ENCODE results near the gene IL4R. TPM values are rescaled to one million over a fixed set of nuclear protein-coding genes. Genes with fewer than 3 reads are reported as not detected.

Gene IL4R
- total and polyA plus RNA-seq, 2 donors (not counting 1 experiment from before 2014, with no cell fraction given), result 17.1 to 23.6 TPM

DNA sequence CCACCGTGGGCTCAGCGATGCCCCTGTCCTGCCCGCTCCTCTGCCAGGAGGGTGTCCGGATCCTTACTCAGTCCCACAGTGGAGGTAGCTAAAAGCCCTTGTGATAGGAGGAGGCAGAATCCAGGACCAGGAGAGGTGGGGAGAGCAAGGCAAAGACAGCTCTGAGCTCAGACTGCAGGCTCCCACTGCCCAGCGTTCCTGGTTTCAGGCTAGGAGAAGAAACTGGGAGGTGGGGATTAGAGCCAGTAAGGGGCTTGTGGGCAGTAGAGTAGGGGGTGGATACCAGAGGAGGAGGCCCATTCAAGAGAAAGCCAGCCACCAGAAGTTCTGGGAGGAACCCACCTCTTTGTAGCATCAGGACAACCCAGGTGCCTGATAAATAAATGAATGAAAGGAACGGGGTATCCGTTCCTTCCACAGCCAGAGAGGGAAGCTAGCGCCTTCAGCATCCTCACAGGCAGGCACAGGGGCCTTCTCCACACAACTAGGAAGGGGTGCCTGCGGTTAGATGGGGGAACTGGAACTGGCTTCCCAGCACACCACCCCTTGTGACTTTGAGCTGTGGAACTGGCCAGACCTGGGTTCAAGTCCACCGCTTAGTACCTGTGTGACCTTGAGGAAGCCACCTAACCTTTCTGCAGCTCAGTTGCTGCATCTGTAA is 90.5 kb downstream of the IL4R start:
- Histone ChIP-seq H3K27me3 (ENCODE audit: control insufficient read depth, insufficient read depth, low read length) (peaks cover 2% of the 10 kb centered on the region), H2AFZ (ENCODE audit: low read length) (no peak overlapping the region), H4K20me1 (ENCODE audit: control insufficient read depth, extremely low read depth, insufficient read depth, low read length) (no peaks in the 10 kb centered on the region), H3K79me2 (ENCODE audit: control insufficient read depth, insufficient read depth, low read length) (no peaks in the 10 kb centered on the region), H3K4me3 (replicated peaks in 1 of 4; ENCODE audit: control extremely low read depth in 1 of 4, insufficient read depth in 1 of 4, low read depth in 3 of 4, low read length in 4 of 4) (no peak overlapping the region), H3K4me1 (ENCODE audit: control insufficient read depth, extremely low read depth, insufficient read depth, low read length) (peaks cover 12% of the 10 kb centered on the region), H3K4me2 (ENCODE audit: extremely low read depth, insufficient read depth, low read length) (no peak overlapping the region), H3K36me3 (ENCODE audit: control insufficient read depth, insufficient read depth, low read length) (no peaks in the 10 kb centered on the region), H3K9me3 (ENCODE audit: control insufficient read depth, insufficient read depth, low read depth, low read length) (no peaks in the 10 kb centered on the region), H3K9ac (ENCODE audit: insufficient read depth, low read length) (no peak overlapping the region), H3K27ac (ENCODE audit: insufficient read depth, low read length) (no peak overlapping the region)
- TF ChIP-seq EZH2 (IDR thresholded peaks at IDR 0.05; ENCODE audit: low read length, missing control alignments), result no peak
- TF ChIP-seq, protein P1, sequence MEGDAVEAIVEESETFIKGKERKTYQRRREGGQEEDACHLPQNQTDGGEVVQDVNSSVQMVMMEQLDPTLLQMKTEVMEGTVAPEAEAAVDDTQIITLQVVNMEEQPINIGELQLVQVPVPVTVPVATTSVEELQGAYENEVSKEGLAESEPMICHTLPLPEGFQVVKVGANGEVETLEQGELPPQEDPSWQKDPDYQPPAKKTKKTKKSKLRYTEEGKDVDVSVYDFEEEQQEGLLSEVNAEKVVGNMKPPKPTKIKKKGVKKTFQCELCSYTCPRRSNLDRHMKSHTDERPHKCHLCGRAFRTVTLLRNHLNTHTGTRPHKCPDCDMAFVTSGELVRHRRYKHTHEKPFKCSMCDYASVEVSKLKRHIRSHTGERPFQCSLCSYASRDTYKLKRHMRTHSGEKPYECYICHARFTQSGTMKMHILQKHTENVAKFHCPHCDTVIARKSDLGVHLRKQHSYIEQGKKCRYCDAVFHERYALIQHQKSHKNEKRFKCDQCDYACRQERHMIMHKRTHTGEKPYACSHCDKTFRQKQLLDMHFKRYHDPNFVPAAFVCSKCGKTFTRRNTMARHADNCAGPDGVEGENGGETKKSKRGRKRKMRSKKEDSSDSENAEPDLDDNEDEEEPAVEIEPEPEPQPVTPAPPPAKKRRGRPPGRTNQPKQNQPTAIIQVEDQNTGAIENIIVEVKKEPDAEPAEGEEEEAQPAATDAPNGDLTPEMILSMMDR (conservative IDR thresholded peaks at IDR 0.05 in 1 of 2, IDR thresholded peaks at IDR 0.05 in 1 of 2; ENCODE audit: low read depth in 1 of 2, low read length in 2 of 2), result no peak
- DNase-seq (ENCODE audit: low read depth in 2 of 2), result no peak

DNA sequence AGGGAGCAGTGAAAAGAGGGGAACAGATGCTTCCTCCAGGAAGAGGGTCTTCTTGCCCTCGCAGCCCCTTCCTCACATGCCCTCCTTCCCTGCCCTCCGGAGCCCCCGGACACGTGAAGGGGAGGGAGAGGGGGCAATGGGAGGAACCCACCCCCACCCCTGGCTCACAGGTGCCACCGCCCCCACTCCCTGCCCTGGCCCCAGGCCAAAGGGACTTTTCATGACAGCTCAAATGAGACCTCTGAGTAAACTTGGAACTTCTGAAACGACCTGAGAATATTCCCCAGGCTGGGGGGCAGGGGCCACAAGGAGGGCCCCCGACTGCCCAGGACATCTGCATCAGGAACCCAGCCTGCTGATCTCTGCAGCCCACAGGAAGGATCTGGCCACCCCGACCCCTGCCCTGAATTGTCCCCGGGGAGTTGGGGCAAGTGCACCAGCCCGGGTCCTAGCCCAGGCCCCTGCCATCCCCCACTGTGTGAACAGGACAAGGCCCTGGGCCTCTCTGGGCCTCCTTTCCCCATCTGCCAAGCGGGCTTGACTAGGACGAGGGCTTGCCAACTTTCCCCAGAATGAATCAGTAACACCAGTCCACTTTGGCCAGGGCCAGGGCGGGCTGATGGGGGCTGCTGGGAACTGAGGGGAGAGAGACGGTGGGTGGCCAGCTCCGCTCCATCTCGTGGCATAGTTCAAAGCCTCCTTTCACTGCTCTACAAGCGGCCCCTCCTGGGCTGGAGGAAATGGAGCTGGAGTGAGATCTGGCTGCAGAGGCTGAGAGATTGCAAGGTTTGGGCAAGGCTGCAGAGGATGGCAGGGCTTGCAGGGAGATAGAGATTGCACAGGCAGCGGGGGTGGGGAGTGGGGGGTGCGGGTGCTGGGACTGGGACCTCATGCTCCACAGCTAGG is 92.0 kb downstream of the IL4R start:
- H3K9me3 ChIP-seq (ENCODE audit: control insufficient read depth, insufficient read depth, low read depth, low read length), result no peaks in the 10 kb centered on the region
- H3K4me2 ChIP-seq (ENCODE audit: extremely low read depth, insufficient read depth, low read length), result no peak overlapping the region
- H3K4me1 ChIP-seq (ENCODE audit: control insufficient read depth, extremely low read depth, insufficient read depth, low read length), result peaks cover 12% of the 10 kb centered on the region
- H2AFZ ChIP-seq (ENCODE audit: low read length), result no peak overlapping the region
- H3K4me3 ChIP-seq (replicated peaks in 1 of 4; ENCODE audit: control extremely low read depth in 1 of 4, insufficient read depth in 1 of 4, low read depth in 3 of 4, low read length in 4 of 4), result no peak overlapping the region
- no peak overlapping the region for H3K9ac ChIP-seq (ENCODE audit: insufficient read depth, low read length)
- peaks cover 2% of the 10 kb centered on the region for H3K27me3 ChIP-seq (ENCODE audit: control insufficient read depth, insufficient read depth, low read length)
- no peaks in the 10 kb centered on the region for H3K79me2 ChIP-seq (ENCODE audit: control insufficient read depth, insufficient read depth, low read length)
- H3K36me3 ChIP-seq (ENCODE audit: control insufficient read depth, insufficient read depth, low read length), result no peaks in the 10 kb centered on the region
- no peak for TF ChIP-seq EZH2 (IDR thresholded peaks at IDR 0.05; ENCODE audit: low read length, missing control alignments)
- TF ChIP-seq, protein P1 (conservative IDR thresholded peaks at IDR 0.05 in 1 of 2, IDR thresholded peaks at IDR 0.05 in 1 of 2; ENCODE audit: low read depth in 1 of 2, low read length in 2 of 2), result no peak
- no peaks in the 10 kb centered on the region for H4K20me1 ChIP-seq (ENCODE audit: control insufficient read depth, extremely low read depth, insufficient read depth, low read length)
- no peak overlapping the region for H3K27ac ChIP-seq (ENCODE audit: insufficient read depth, low read length)
- DNase-seq (ENCODE audit: low read depth in 2 of 2), result peak; percentile 30 to 38

DNA sequence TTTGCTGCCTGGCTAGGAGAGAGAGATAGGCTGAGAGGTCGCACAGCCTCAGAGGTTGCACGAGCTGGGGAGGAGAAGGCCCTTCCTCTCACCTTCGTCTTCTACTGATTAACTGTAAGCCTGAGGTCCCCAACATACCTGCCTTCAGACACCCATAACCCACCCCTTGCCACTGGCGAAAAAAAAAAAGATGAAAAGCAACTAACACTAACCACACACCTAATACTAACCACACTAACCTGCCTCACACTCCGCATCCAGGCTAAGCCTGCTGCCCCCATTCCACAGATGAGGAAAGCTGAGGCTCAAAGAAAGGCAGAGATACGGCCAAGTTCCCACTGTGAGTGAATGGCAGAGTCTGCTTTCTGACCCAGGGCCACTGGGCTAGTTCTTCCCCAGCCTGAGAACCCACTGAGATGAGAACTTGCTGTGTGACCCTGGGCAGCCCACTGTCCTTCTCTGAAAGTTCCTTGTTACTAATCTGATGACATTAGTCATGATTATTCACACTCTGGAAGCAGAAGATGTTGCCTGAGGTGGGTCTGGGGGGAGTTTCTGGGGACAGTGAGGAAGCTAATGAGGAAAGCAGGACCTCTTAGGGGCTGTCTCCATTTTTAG is 92.8 kb downstream of the IL4R start:
- Histone ChIP-seq H3K4me2 (ENCODE audit: extremely low read depth, insufficient read depth, low read length) (no peak overlapping the region), H4K20me1 (ENCODE audit: control insufficient read depth, extremely low read depth, insufficient read depth, low read length) (no peaks in the 10 kb centered on the region), H3K27me3 (ENCODE audit: control insufficient read depth, insufficient read depth, low read length) (peaks cover 2% of the 10 kb centered on the region), H3K36me3 (ENCODE audit: control insufficient read depth, insufficient read depth, low read length) (no peaks in the 10 kb centered on the region), H2AFZ (ENCODE audit: low read length) (no peak overlapping the region), H3K79me2 (ENCODE audit: control insufficient read depth, insufficient read depth, low read length) (no peaks in the 10 kb centered on the region), H3K27ac (ENCODE audit: insufficient read depth, low read length) (no peak overlapping the region), H3K4me3 (replicated peaks in 1 of 4; ENCODE audit: control extremely low read depth in 1 of 4, insufficient read depth in 1 of 4, low read depth in 3 of 4, low read length in 4 of 4) (no peak overlapping the region), H3K9me3 (ENCODE audit: control insufficient read depth, insufficient read depth, low read depth, low read length) (no peaks in the 10 kb centered on the region), H3K4me1 (ENCODE audit: control insufficient read depth, extremely low read depth, insufficient read depth, low read length) (peaks cover 11% of the 10 kb centered on the region), H3K9ac (ENCODE audit: insufficient read depth, low read length) (no peak overlapping the region)
- TF ChIP-seq EZH2 (IDR thresholded peaks at IDR 0.05; ENCODE audit: low read length, missing control alignments), result no peak
- TF ChIP-seq, protein P1 (conservative IDR thresholded peaks at IDR 0.05 in 1 of 2, IDR thresholded peaks at IDR 0.05 in 1 of 2; ENCODE audit: low read depth in 1 of 2, low read length in 2 of 2), result no peak
- no peak for DNase-seq (ENCODE audit: low read depth in 2 of 2)

Data from fibroblast of lung (primary cell).